Fibroblast of lung (primary cell): Measurements from ENCODE around the gene MTURN. TPM values are rescaled to one million over a fixed set of nuclear protein-coding genes. Genes with fewer than 3 reads are reported as not detected.
A peak's percentile ranks its signal among the peaks of the same experiment; 100 is the strongest.

ENCODE experiments used
- DNase-seq, 2 donors: peaks; one replicate each; pipeline versions ENCODE4 v3.0.0 to v3.0.0-alpha.2; 2010; ENCODE audit warnings: low read depth in 2 of 2
- H2AFZ ChIP-seq: 2 replicates; pipeline ENCODE4 v1.5.1; 2012; ENCODE audit warnings: low read length, control low read depth, inconsistent platforms
- H3K27ac ChIP-seq: 2 replicates; pipeline ENCODE4 v1.5.1; 2011; ENCODE audit warnings: low read length, control low read depth; ENCODE audit not compliant: insufficient read depth
- H3K27me3 ChIP-seq: 2 replicates; pipeline ENCODE4 v1.5.1; 2011; ENCODE audit warnings: mild to moderate bottlenecking, low read length; ENCODE audit not compliant: control insufficient read depth, insufficient read depth
- H3K36me3 ChIP-seq: 2 replicates; pipeline ENCODE4 v1.5.1; 2011; ENCODE audit warnings: low read length; ENCODE audit not compliant: control insufficient read depth, insufficient read depth
- H3K4me1 ChIP-seq: 2 replicates; pipeline ENCODE4 v1.5.1; 2011; ENCODE audit warnings: low read length; ENCODE audit not compliant: control insufficient read depth, insufficient read depth; ENCODE audit errors: extremely low read depth
- H3K4me2 ChIP-seq: 2 replicates; pipeline ENCODE4 v1.5.1; 2011; ENCODE audit warnings: low read length, control low read depth; ENCODE audit not compliant: insufficient read depth; ENCODE audit errors: extremely low read depth
- H3K4me3 ChIP-seq, 4 experiments: fragments of 200-600 bp in 1 of 4; sonication (generic) in 1 of 4; replicated peaks in 1 of 4; 2 replicates each; pipeline ENCODE4 v1.5.1; 2011 to 2016; ENCODE audit warnings: low read length in 4 of 4, low read depth in 3 of 4, mild to moderate bottlenecking in 3 of 4, control low read depth in 2 of 4, inconsistent platforms in 1 of 4, mixed read lengths in 1 of 4; ENCODE audit not compliant: insufficient read depth in 1 of 4; ENCODE audit errors: control extremely low read depth in 1 of 4
- H3K79me2 ChIP-seq: 2 replicates; pipeline ENCODE4 v1.5.1; 2012; ENCODE audit warnings: mild to moderate bottlenecking, low read length, inconsistent platforms; ENCODE audit not compliant: control insufficient read depth, insufficient read depth
- H3K9ac ChIP-seq: 2 replicates; pipeline ENCODE4 v1.5.1; 2011; ENCODE audit warnings: mild to moderate bottlenecking, low read length, control low read depth; ENCODE audit not compliant: insufficient read depth
- H3K9me3 ChIP-seq: 2 replicates; pipeline ENCODE4 v1.5.1; 2012; ENCODE audit warnings: low read depth, low read length; ENCODE audit not compliant: control insufficient read depth, insufficient read depth
- H4K20me1 ChIP-seq: 2 replicates; pipeline ENCODE4 v1.5.1; 2011; ENCODE audit warnings: low read length; ENCODE audit not compliant: control insufficient read depth, insufficient read depth; ENCODE audit errors: extremely low read depth
- EZH2 ChIP-seq: IDR thresholded peaks from 2 replicates; pipeline ENCODE4 v1.5.1; 2012; ENCODE audit warnings: low read length, control low read depth, mild to moderate bottlenecking; ENCODE audit errors: missing control alignments
- polyA plus RNA-seq, 2 donors: library from polyadenylated mRNA; depleted of rRNA in 1 of 2; stranded (reverse) in 1 of 2; unstranded in 1 of 2; fragments of >200 nt; gene quantifications; 2 replicates each; pipeline ENCODE4 v1.2.1, GENCODE V29; 2011 to 2012; ENCODE audit warnings: missing spikeins in 1 of 2
- total RNA-seq: library from RNA; depleted of rRNA; stranded (reverse); fragments of >200 nt; gene quantifications from 2 replicates; pipeline ENCODE4 v1.2.1, GENCODE V29; 2014
- TF ChIP-seq, protein P1 (sequence below), 2 donors: IDR thresholded peaks in 1 of 2; conservative IDR thresholded peaks in 1 of 2; 1 replicate in 1 of 2; 2 replicates in 1 of 2; pipeline ENCODE4 v1.5.1; 2011 to 2012; ENCODE audit warnings: low read length in 2 of 2, control low read depth in 1 of 2, inconsistent platforms in 1 of 2, low read depth in 1 of 2, mild to moderate bottlenecking in 1 of 2

The MTURN gene
- total and polyA plus RNA-seq, 2 donors (not counting 1 experiment from before 2014, with no cell fraction given): 7.1 to 12.9 TPM

DNA sequence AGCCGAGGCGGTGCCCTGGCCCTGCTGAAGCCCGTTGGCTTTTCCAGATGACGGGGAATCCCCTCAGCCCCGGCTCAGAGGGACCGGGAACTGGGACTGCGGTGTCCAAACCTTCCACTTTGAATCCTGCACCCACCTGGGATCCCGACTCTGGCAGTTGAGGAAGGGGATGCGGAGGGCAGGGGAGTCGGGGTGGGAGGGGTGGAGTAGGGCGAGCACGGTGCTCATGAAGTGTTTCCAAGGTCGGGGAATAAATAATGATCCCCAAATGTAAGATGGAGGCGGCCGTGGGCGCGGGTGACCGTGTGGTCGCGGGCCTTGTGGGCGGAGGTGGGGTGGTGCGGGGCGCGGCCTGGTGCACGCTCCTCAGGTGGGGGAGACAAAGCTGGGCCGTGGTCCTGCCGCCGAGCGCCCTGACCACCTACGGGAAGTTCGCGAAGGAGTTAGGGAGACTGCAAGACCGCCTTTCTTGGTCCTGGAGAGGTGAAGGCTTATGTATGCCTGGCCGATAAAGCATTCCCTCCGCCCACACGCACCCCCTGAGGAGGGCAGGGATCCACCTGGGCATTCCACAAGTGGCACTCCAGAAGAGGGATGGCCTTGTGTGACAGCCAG is 1.4 kb downstream of the MTURN start:
- no peaks in the 10 kb centered on the region for H3K79me2 ChIP-seq
- H3K4me3 ChIP-seq: peak overlapping the region; percentile 43 to 86 (median 67)

DNA sequence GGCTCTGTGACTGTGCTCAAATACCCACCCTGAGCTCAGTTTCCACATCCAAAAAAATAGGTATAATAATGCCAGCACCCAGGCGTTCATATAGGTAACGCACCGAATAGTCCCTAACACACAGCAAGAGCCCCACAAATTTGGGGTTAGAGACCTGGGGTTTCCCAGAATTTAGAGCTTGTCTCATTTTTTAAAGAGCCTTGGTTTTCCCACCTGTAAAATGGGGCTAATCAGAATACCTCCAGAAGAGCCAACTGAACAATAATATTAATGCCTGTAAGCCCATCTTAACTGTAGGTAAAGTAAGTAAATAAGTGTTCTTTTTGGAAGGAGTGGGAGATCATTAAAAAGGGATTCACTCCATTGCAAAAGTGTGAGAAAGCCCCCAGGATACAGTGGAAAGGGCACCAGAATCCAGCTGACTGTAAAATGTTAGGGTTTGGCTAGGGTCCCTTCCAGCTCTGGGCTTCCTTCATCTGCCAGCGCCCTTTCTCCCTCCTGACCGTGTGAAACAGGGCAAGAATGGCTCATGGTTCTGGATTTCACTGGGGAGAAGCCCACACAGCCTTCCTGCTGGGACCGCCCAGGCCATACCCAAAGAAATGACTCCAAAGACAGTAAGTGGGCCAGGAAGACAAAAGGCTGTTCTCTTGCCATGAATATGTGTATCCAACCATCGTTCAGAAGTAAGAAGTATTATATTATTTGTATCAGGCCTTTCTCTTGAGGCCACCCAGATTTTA is 2.1 kb downstream of the MTURN start:
- no peak overlapping the region for H3K9ac ChIP-seq
- TF ChIP-seq, protein P1, sequence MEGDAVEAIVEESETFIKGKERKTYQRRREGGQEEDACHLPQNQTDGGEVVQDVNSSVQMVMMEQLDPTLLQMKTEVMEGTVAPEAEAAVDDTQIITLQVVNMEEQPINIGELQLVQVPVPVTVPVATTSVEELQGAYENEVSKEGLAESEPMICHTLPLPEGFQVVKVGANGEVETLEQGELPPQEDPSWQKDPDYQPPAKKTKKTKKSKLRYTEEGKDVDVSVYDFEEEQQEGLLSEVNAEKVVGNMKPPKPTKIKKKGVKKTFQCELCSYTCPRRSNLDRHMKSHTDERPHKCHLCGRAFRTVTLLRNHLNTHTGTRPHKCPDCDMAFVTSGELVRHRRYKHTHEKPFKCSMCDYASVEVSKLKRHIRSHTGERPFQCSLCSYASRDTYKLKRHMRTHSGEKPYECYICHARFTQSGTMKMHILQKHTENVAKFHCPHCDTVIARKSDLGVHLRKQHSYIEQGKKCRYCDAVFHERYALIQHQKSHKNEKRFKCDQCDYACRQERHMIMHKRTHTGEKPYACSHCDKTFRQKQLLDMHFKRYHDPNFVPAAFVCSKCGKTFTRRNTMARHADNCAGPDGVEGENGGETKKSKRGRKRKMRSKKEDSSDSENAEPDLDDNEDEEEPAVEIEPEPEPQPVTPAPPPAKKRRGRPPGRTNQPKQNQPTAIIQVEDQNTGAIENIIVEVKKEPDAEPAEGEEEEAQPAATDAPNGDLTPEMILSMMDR (conservative IDR thresholded peaks at IDR 0.05 in 1 of 2, IDR thresholded peaks at IDR 0.05 in 1 of 2; ENCODE audit: low read depth in 1 of 2, low read length in 2 of 2): no peak
- no peak for TF ChIP-seq EZH2
- DNase-seq: no peak

More for the DNA sequence above, 1.4 kb downstream of the MTURN start:
- TF ChIP-seq, protein P1 (conservative IDR thresholded peaks at IDR 0.05 in 1 of 2, IDR thresholded peaks at IDR 0.05 in 1 of 2; ENCODE audit: low read depth in 1 of 2, low read length in 2 of 2): no peak
- no peak for TF ChIP-seq EZH2
- peak overlapping the region; percentile 48 for H2AFZ ChIP-seq
- H3K27me3 ChIP-seq: no peaks in the 10 kb centered on the region
- H3K9ac ChIP-seq: peak overlapping the region; percentile 78
- peak overlapping the region; percentile 90 for H3K4me2 ChIP-seq
- no peaks in the 10 kb centered on the region for H4K20me1 ChIP-seq
- no peaks in the 10 kb centered on the region for H3K9me3 ChIP-seq
- no peaks in the 10 kb centered on the region for H3K4me1 ChIP-seq
- no peaks in the 10 kb centered on the region for H3K36me3 ChIP-seq
- peak overlapping the region; percentile 50 for H3K27ac ChIP-seq
- no peak for DNase-seq

DNA sequence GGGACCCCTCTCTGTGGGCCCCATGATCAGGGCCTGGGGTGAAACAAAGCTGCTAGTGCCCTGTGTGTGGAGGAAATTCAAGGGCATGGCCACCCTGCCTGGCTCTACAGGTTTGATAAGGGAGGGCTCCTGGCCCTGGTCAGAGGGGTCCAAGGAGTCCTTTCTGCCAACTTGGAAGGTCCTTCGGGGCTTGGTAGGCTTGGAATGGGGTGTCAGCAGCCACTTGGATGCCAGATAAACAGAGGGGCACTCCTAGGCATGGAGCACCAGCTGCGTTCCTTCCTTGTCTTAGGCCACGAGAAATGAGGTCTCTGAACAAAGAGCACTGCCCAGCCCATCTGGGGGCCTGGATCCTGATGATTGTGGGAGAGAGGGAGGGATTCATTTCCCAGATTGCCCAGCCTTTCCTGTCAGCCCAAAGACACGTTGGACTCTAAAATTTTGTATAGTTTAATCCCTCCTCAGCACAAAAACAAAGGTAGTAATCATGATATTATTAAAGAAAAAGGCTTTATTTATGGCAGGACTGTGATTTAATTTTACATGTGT is 5.1 kb downstream of the MTURN start:
- Histone ChIP-seq H3K4me1 (peaks cover 6% of the 10 kb centered on the region), H3K9me3 (no peaks in the 10 kb centered on the region), H4K20me1 (no peaks in the 10 kb centered on the region), H3K79me2 (no peaks in the 10 kb centered on the region), H3K4me3 (no peak overlapping the region), H3K36me3 (no peaks in the 10 kb centered on the region), H3K27me3 (no peaks in the 10 kb centered on the region), H2AFZ (no peak overlapping the region), H3K27ac (no peak overlapping the region), H3K4me2 (no peak overlapping the region), H3K9ac (no peak overlapping the region)
- no peak for DNase-seq
- TF ChIP-seq, protein P1 (conservative IDR thresholded peaks at IDR 0.05 in 1 of 2, IDR thresholded peaks at IDR 0.05 in 1 of 2; ENCODE audit: low read depth in 1 of 2, low read length in 2 of 2): no peak
- TF ChIP-seq EZH2: no peak

More for the DNA sequence above, 2.1 kb downstream of the MTURN start:
- Histone ChIP-seq H3K79me2 (no peaks in the 10 kb centered on the region), H3K4me1 (no peaks in the 10 kb centered on the region), H2AFZ (no peak overlapping the region), H4K20me1 (no peaks in the 10 kb centered on the region), H3K4me3 (peak overlapping the region in 3 of 4 experiments; percentile 53 to 86 (median 81)), H3K9me3 (no peaks in the 10 kb centered on the region), H3K27ac (no peak overlapping the region), H3K36me3 (no peaks in the 10 kb centered on the region), H3K4me2 (peak overlapping the region; percentile 90), H3K27me3 (no peaks in the 10 kb centered on the region)
